T-cell (primary cell): ENCODE data around the gene PCBP2. TPM values are rescaled to one million over a fixed set of nuclear protein-coding genes. Genes with fewer than 3 reads are reported as not detected.

ENCODE experiments used
- ATAC-seq, 4 experiments: fragments of 200-7000 bp in 3 of 4; fragments of 150-1000 bp in 1 of 4; cut with Tn5 transposase; replicated peaks in 1 of 4; 1 replicate in 3 of 4; 2 replicates in 1 of 4; pipeline ENCODE4 v1.10.0; 2021; ENCODE audit warnings: moderate library complexity in 3 of 4, mild to moderate bottlenecking in 2 of 4, moderate number of reproducible peaks in 1 of 4
- CTCF ChIA-PET, 2 donors: fragments of 300-600 bp; sonication (Branson Sonifier 250); formaldehyde crosslinking; loops; one replicate each; lab custom pipeline; 2022; ENCODE audit warnings: antibody characterized with exemption in 2 of 2; lab: Charles Lee
- POLR2A ChIA-PET, 2 donors: fragments of 300-600 bp; sonication (Branson Sonifier 250); formaldehyde crosslinking; loops; one replicate each; lab custom pipeline; 2022; ENCODE audit warnings: antibody characterized with exemption in 2 of 2; lab: Charles Lee
- DNase-seq, 35 experiments: peaks; one replicate each; pipeline versions ENCODE4 v3.0.0 to v3.0.0-alpha.2; 2013 to 2023
- H3K27ac ChIP-seq: one replicate; pipeline ENCODE4 v1.5.1; 2013; ENCODE audit warnings: low read length
- H3K27me3 ChIP-seq, 2 experiments: replicated peaks in 1 of 2; 1 replicate in 1 of 2; 2 replicates in 1 of 2; pipeline versions ENCODE4 v1.6.1 to v1.7.0; 2013; ENCODE audit warnings: low read length in 1 of 2, mixed read lengths in 1 of 2; ENCODE audit not compliant: control insufficient read depth in 2 of 2, insufficient read depth in 2 of 2; ENCODE audit errors: extremely low read depth in 1 of 2
- H3K36me3 ChIP-seq, 2 donors: 1 replicate in 1 of 2; 2 replicates in 1 of 2; pipeline versions ENCODE4 v1.6.1 to v1.7.0; 2013; ENCODE audit warnings: low read length in 1 of 2; ENCODE audit not compliant: control insufficient read depth in 2 of 2, insufficient read depth in 1 of 2; ENCODE audit errors: extremely low read depth in 1 of 2
- H3K4me1 ChIP-seq, 2 experiments: 1 replicate in 1 of 2; 2 replicates in 1 of 2; pipeline versions ENCODE4 v1.6.1 to v1.7.0; 2013; ENCODE audit warnings: low read length in 2 of 2, mixed read lengths in 1 of 2; ENCODE audit not compliant: insufficient read depth in 2 of 2, control insufficient read depth in 1 of 2; ENCODE audit errors: extremely low read depth in 1 of 2
- H3K4me3 ChIP-seq, 2 donors: 1 replicate in 1 of 2; 2 replicates in 1 of 2; pipeline versions ENCODE4 v1.5.1 to v1.7.0; 2013; ENCODE audit warnings: mild to moderate bottlenecking in 2 of 2, low read length in 1 of 2, moderate library complexity in 1 of 2; ENCODE audit not compliant: control insufficient read depth in 1 of 2; ENCODE audit errors: extremely low read depth in 1 of 2
- H3K9me3 ChIP-seq: 2 replicates; pipeline ENCODE4 v1.7.0; 2013
- H3K27ac Mint-ChIP-seq, 2 donors: one replicate each; pipeline ENCODE4 v1.8.0; 2020 to 2021; ENCODE audit warnings: mild to moderate bottlenecking in 2 of 2, mixed read lengths in 2 of 2
- H3K27me3 Mint-ChIP-seq, 2 donors: one replicate each; pipeline ENCODE4 v1.8.0; 2021 to 2022; ENCODE audit warnings: mixed read lengths in 2 of 2
- H3K36me3 Mint-ChIP-seq: one replicate; pipeline ENCODE4 v1.8.0; 2021; ENCODE audit warnings: mixed read lengths
- H3K4me1 Mint-ChIP-seq, 3 donors: one replicate each; pipeline ENCODE4 v1.8.0; 2020 to 2022; ENCODE audit warnings: mixed read lengths in 3 of 3, mild to moderate bottlenecking in 1 of 3
- H3K4me3 Mint-ChIP-seq, 3 donors: one replicate each; pipeline ENCODE4 v1.8.0; 2020 to 2022; ENCODE audit warnings: mild to moderate bottlenecking in 3 of 3, mixed read lengths in 3 of 3, moderate library complexity in 3 of 3
- H3K9me3 Mint-ChIP-seq, 3 donors: one replicate each; pipeline ENCODE4 v1.8.0; 2020 to 2022; ENCODE audit warnings: mixed read lengths in 3 of 3
- WGBS: methylation state at CpG from one replicate; pipeline ENCODE4 v1.1.5; 2013; ENCODE audit warnings: missing lambda C conversion rate; ENCODE audit not compliant: insufficient coverage; 5-methylcytosine and 5-hydroxymethylcytosine counted together
- total RNA-seq, 35 experiments: library from RNA in 6 of 35; stranded (reverse) in 6 of 35; fragments of 120-200 nt in 1 of 35; gene quantifications; one replicate each; pipeline versions ENCODE4 v1.2.1 to v1.2.4 and lab custom pipeline; 2013 to 2026

PCBP2 gene
- total RNA-seq, 5 donors from 2014 or later (not counting 1 experiment from before 2014, with no cell fraction given), result 707 to 1,066 (median 764) TPM

DNA sequence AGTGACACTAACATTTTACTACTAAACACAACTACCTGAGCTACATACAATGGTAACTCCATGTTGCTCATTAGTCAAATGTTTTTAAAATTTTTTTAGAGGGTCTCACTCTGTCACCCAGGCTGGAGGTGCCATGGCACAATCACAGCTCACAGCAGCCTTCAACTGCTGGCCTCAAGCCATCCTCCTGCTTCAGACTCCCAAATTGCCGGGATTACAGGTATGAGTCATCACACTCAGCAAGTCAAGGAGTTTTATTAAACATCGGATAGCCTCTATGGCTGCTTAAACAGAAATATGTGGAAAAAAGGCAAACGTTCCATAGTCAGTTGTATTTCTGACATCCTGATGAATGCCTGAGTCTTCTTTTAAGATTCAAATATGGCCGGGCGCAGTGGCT, 66.5 kb downstream of the PCBP2 start:
- Mint-ChIP-seq H3K36me3 (peaks cover 55% of the 10 kb centered on the region), H3K27ac (no peak overlapping the region), H3K27me3 (no peaks in the 10 kb centered on the region), H3K9me3 (no peaks in the 10 kb centered on the region), H3K4me1 (no peaks in the 10 kb centered on the region), H3K4me3 (no peak overlapping the region)
- Histone ChIP-seq H3K36me3 (peaks cover 6 to 79% of the 10 kb centered on the region in 2 donors), H3K27me3 (no peaks in the 10 kb centered on the region), H3K27ac (no peak overlapping the region), H3K4me1 (no peaks in the 10 kb centered on the region), H3K4me3 (no peak overlapping the region), H3K9me3 (no peaks in the 10 kb centered on the region)
- DNase-seq (no peak), ATAC-seq (no peak)
- 100% methylated on average over 5 of the region's 5 CpGs for WGBS
- ChIA-PET POLR2A (no interaction called here), CTCF (no interaction called here)

DNA sequence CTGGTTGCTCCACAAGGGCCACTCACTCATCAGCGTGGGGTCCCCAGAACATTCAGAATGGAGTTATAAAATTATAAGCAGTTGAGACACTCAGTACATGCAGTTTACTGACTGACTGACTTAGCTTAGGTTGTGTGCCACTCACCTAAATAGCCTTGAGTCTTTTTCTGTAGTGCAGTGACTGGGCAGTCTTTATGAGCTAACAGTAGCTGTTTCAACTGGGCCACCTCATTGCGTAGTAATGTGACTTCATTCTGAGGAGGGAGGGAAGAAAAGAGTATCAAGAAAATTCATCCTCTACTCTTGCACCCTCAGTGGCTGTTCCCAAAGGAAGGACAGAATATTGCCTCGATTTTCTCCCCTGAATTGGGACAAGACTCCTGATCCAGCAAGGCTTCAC, 71.2 kb downstream of the PCBP2 start:
- H3K27ac Mint-ChIP-seq, result no peak overlapping the region
- H3K4me1 ChIP-seq, result no peaks in the 10 kb centered on the region
- CTCF ChIA-PET, result interaction anchor here in 1 of 2 donors (1.5 kb wide), 1 partner anchor 20 kb away, joined by 3 read pairs; no protein-coding TSS in a partner anchor

GRCh38 chr12:53524476-53524875, 72.6 kb downstream of the PCBP2 start:
- H3K36me3 Mint-ChIP-seq, result peaks cover 52% of the 10 kb centered on the region
- DNase-seq (no peak), ATAC-seq (no peak)
- H3K9me3 Mint-ChIP-seq, result no peaks in the 10 kb centered on the region
- ChIA-PET CTCF (no interaction called here), POLR2A (no interaction called here)
- H3K27ac ChIP-seq, result no peak overlapping the region
- no peaks in the 10 kb centered on the region for H3K27me3 Mint-ChIP-seq
- H3K4me3 Mint-ChIP-seq, result no peak overlapping the region
- no peak overlapping the region for H3K4me3 ChIP-seq
- no peaks in the 10 kb centered on the region for H3K9me3 ChIP-seq
- no peaks in the 10 kb centered on the region for H3K4me1 ChIP-seq
- H3K27ac Mint-ChIP-seq, result no peak overlapping the region
- no peaks in the 10 kb centered on the region for H3K4me1 Mint-ChIP-seq
- peaks cover 3 to 54% of the 10 kb centered on the region in 2 donors for H3K36me3 ChIP-seq
- H3K27me3 ChIP-seq, result no peaks in the 10 kb centered on the region
- WGBS, result 100% methylated on average over 8 of the region's 13 CpGs

More for the DNA sequence above, 71.2 kb downstream of the PCBP2 start:
- Histone ChIP-seq H3K27ac (no peak overlapping the region), H3K4me3 (no peak overlapping the region), H3K27me3 (no peaks in the 10 kb centered on the region), H3K36me3 (peaks cover 3 to 61% of the 10 kb centered on the region in 2 donors), H3K9me3 (no peaks in the 10 kb centered on the region)
- POLR2A ChIA-PET, result no interaction called here
- DNase-seq (no peak), ATAC-seq (no peak)
- H3K4me1 Mint-ChIP-seq, result no peaks in the 10 kb centered on the region
- WGBS, result 83% methylated on average over 1 of the region's 3 CpGs
- no peaks in the 10 kb centered on the region for H3K9me3 Mint-ChIP-seq
- no peak overlapping the region for H3K4me3 Mint-ChIP-seq
- H3K27me3 Mint-ChIP-seq, result no peaks in the 10 kb centered on the region
- peaks cover 51% of the 10 kb centered on the region for H3K36me3 Mint-ChIP-seq

- H3K36me3 Mint-ChIP-seq, result peaks cover 44% of the 10 kb centered on the region
- no peaks in the 10 kb centered on the region for H3K27me3 ChIP-seq
Measured at GRCh38 chr12:53530061-53530460, 78.2 kb downstream of the PCBP2 start.

More at GRCh38 chr12:53530061-53530460, 78.2 kb downstream of the PCBP2 start:
- H3K4me1 ChIP-seq, result no peaks in the 10 kb centered on the region
- no peaks in the 10 kb centered on the region for H3K4me1 Mint-ChIP-seq
- DNase-seq, result no peak
- H3K9me3 Mint-ChIP-seq, result no peaks in the 10 kb centered on the region
- no peak overlapping the region for H3K4me3 Mint-ChIP-seq
- no peaks in the 10 kb centered on the region for H3K27me3 Mint-ChIP-seq
- no peak for ATAC-seq
- ChIA-PET POLR2A (no interaction called here), CTCF (no interaction called here)
- no peak overlapping the region for H3K27ac Mint-ChIP-seq
- no peak overlapping the region for H3K27ac ChIP-seq
- 91% methylated on average over 2 of the region's 2 CpGs for WGBS
- H3K36me3 ChIP-seq, result peaks cover 5 to 58% of the 10 kb centered on the region in 2 donors
- no peak overlapping the region for H3K4me3 ChIP-seq
- H3K9me3 ChIP-seq, result no peaks in the 10 kb centered on the region

Other genes starting within 250 kb of the PCBP2 start
- 100 to 1,000 TPM; 247 to 590 (median 469) TPM for gene ITGB7, start 244.9 kb upstream of the PCBP2 start, total RNA-seq
- gene RARG, start 219.9 kb upstream of the PCBP2 start, total RNA-seq, result 10 to 100 TPM; 20.3 to 91.3 (median 74.2) TPM
- gene ESPL1, start 183.8 kb upstream of the PCBP2 start, total RNA-seq, result 1 to 10 TPM; 1.2 to 2.5 (median 1.6) TPM
- gene PFDN5, start 156.6 kb upstream of the PCBP2 start, total RNA-seq, result 100 to 1,000 TPM; 591 to 643 (median 612) TPM
- gene MYG1, start 152.4 kb upstream of the PCBP2 start, total RNA-seq, result 10 to 100 TPM; 34.0 to 68.4 (median 63.9) TPM
- 10 to 100 TPM; 39.3 to 74.6 (median 66.2) TPM for gene AAAS, start 130.5 kb upstream of the PCBP2 start, total RNA-seq
- gene SP7, start 115.7 kb upstream of the PCBP2 start, total RNA-seq, result under 1 TPM in 1 of 5 donors, not detected in 4; 0.12 TPM
- 100 to 1,000 TPM in 2 of 5 donors, 10 to 100 TPM in 3; 72.7 to 109 (median 96.6) TPM for gene SP1, start 71.9 kb upstream of the PCBP2 start, total RNA-seq
- gene AMHR2, start 28.2 kb upstream of the PCBP2 start, total RNA-seq, result under 1 TPM in 1 of 5 donors, not detected in 4; 0.19 TPM
- gene PRR13, start 10.4 kb upstream of the PCBP2 start, total RNA-seq, result 100 to 1,000 TPM; 175 to 215 (median 187) TPM
- gene MAP3K12, start 47.4 kb downstream of the PCBP2 start, total RNA-seq, result 10 to 100 TPM; 21.4 to 29.9 (median 25.9) TPM
- gene TARBP2, start 49.2 kb downstream of the PCBP2 start, total RNA-seq, result 10 to 100 TPM; 31.4 to 44.7 (median 39.1) TPM
- not detected for gene NPFF, start 55.4 kb downstream of the PCBP2 start, total RNA-seq
- gene ATF7, start 174.3 kb downstream of the PCBP2 start, total RNA-seq, result 10 to 100 TPM; 18.9 to 29.6 (median 27.1) TPM
- 100 to 1,000 TPM; 223 to 283 (median 251) TPM for gene ATP5MC2, start 224.0 kb downstream of the PCBP2 start, total RNA-seq